Limb (tissue), 2 donors: ENCODE data around the gene WDR37.

Experiments used
- DNase-seq, 2 donors: peaks; one replicate each; pipeline ENCODE4 v3.0.0-alpha.2; 2016; ENCODE audit errors: extremely low spot score in 2 of 2

The WDR37 gene

DNA sequence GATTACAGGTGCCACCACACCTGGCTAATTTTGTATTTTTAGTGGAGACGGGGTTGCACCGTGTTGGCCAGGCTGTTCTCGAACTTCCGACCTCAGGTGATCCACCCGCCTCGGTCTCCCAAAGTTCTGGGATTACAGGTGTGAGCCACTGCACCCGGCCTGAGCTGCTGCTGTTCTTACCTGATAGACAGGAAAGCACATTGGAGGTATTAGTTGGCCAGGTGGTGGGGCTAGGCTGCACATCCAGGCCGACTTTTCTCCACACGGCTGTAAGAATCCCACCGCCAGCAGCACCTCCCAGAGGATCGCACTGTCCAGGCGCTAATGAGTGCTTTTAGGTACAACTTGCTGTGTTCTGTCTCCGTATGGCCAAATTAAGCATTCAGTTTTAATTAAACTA is 112.6 kb downstream of the WDR37 start:
- DNase-seq: peak in 1 of 2 donors; percentile 2

GRCh38 chr10:1169186-1169885 is 113.2 kb downstream of the WDR37 start:
- DNase-seq: peak in 1 of 2 donors; percentile 15

GRCh38 chr10:1169981-1170866 is 114.0 kb downstream of the WDR37 start:
- no peak for DNase-seq

GRCh38 chr10:1170867-1171180 is 114.6 kb downstream of the WDR37 start:
- no peak for DNase-seq

- no peak for DNase-seq
These were observed 115.0 kb downstream of the WDR37 start for GRCh38 chr10:1171182-1171581.

- no peak for DNase-seq
These were observed 115.4 kb downstream of the WDR37 start for GRCh38 chr10:1171586-1171985.

DNA sequence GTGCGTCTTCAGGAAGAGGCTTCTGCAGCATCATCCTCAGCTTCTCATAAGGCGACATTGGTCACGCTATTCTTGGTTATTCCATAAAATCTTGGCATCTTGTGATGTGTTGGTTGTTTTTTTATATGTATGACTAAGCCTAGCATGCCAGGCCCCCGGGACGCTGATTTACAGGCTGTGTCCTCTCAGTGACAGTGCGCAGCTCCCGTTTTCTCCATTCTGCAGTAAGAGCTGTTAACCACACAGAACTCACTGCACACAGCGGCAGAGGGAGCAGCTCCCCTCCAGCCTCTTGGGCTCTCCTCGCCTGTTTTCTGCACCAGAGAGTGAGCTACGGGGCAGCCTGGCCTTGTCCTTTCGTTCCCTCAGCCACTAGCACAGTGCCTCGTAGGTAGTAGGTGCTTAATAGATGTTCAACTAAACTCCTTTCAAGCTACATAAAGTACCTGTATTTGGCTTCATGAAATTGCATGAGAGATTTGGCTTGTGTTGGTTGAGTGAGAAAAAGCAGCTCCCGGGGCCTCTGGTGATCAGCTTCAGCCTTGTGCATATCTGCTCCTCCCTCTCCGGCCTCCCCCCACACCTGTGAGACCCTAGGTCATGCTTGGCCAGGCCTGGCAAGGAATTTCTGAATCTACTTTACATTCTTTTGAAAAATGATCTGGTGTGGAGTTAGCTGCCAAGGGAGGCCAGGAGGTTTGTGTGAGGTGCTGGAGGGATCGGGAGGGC is 116.2 kb downstream of the WDR37 start:
- DNase-seq: no peak

- DNase-seq: no peak
These were observed 116.9 kb downstream of the WDR37 start for GRCh38 chr10:1173091-1173490.

- no peak for DNase-seq
These were observed 117.8 kb downstream of the WDR37 start for GRCh38 chr10:1174022-1174421.

DNA sequence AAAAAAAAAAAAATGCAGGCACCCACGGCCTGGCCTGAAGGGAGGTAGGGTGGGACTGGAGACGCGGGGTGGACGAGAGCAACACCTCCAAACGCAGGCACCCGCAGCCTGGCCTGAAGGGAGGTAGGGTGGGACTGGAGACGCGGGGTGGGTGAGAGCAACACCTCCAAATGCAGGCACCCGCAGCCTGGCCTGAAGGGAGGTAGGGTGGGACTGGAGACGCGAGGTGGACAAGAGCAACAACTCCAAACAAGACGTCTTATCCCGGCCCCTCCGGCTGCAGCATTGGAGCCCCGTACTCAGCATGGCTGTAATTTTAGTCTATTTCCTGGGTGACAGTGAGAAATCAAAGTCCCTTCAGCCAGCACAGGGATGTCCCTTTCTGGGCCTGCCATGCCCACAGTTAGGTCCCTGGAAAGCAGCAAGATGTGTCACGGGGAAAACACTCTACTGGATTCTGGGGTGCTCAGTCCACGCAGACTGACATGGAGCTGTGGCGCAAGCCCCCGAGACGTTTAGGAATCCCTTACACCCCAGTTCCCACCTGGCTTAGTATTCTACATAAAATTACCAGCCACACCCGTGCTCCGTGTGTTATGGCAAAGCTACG is 119.9 kb downstream of the WDR37 start:
- no peak for DNase-seq

- DNase-seq: no peak
These were observed 121.8 kb downstream of the WDR37 start for GRCh38 chr10:1177936-1178335.

- DNase-seq: no peak
These were observed 122.3 kb downstream of the WDR37 start for GRCh38 chr10:1178506-1178905.

DNA sequence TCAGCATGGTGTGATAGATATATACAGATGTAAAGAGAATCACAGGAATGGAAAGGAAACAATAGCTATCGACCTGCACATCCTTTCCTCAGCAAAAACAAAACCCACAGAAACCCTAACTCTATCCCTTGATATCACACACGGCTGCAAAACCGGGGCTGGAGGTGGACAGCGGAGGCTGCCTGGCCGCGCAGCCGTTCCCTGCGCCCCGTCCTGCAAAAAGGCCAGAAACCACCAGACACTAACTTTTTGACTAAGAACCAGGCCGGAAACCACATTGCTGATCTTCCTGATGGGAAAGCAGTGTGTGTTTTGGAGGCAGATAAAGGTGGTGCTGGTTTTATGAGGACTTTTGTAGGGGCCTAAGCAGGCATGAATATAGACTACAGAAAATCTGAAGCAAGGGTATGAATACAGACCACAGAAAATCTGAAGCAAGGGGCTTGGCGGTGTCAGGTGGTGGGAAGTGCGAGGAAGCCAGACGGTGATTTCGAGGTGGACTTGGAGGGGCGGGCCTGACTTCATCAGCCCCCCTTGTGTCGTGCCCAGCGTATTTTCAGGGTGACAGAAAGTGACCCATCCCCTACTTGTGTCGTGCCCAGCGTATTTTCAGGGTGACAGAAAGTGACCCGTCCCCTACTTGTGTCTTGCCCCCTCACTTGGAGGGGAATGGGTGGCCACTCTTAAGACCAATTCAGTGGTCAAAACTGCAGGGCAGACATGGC is 123.3 kb downstream of the WDR37 start:
- no peak for DNase-seq

DNA sequence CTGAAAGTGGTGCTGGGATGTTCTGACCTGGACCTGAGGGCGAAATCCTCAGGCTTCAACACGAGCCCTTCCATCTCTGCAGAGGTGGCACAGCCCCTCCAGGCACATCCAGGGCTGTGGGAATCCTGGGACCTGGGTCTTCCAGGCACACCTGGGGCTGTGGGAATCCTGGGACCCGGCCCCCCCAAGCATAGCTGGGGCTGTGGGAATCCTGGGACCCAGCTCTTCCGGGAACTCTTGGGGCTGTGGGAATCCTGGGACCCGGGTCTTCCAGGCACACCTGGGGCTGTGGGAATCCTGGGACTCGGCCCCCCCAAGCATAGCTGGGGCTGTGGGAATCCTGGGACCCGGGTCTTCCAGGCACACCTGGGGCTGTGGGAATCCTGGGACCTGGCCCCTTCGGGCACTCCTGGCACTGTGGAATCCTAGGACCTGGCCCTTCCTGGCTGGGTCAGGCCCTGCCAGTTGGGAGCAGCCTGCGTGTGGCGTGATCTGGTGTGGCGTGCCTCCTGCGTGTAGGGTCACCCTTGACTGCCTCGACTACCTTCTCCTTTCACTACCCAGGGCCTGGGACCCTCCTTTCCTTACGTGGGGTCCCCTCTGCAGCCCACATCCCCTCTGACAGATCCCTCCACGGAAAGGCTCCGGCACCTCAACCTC is 124.0 kb downstream of the WDR37 start:
- no peak for DNase-seq

DNA sequence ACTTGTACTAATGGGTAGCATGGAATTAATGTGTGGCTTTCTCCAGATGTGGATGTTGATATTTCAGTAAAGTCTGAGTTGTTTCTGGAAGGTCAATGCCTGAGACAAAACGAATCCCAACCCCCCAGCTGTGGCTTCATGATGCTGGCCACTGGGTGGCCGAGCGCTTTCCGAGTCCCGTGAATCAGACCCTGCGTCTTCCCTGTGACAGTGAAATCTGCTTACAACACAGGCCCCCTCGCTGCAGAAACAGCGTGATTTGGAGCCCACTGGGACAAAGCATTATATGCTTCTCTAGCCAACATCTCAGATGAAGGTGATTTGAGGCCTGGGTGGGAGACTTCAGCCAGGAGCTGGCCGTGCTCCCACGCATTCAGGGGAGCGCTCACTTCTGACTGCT is 124.7 kb downstream of the WDR37 start:
- no peak for DNase-seq
